ENCODE data around the gene DYNLRB2. TPM values are rescaled to one million over a fixed set of nuclear protein-coding genes. Genes with fewer than 3 reads are reported as not detected.

DYNLRB2 gene
- total and polyA plus RNA-seq, 9 of the 15 experiments (the other 6 are each of a cell fraction or from before 2014, with no cell fraction given), result not detected

DNA sequence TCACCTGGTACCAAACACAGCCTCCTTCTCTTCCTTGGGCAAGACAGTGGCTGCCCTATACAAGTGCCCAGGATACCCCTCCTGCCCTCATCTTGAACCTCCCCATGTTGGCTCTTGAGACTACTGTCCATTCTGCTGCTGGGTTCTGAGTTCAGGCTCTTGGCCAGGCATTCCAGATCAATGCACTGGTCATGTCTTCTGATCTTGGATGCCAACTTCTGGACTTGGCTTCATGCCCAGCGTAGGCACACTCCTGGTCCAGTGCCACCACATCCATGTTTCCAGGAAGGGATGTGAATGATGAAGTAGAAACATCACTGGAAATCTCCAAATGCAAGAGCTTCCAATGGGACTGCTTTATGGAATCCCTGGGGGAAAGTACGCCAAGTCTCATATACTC lies 51.5 kb downstream of the DYNLRB2 start:
- Histone ChIP-seq H3K9me1 (ENCODE audit: control insufficient read depth, insufficient read depth, low read length) (no peaks in the 10 kb centered on the region), H3K4me1 (replicated peaks in 1 of 2; ENCODE audit: control insufficient read depth in 2 of 2, insufficient read depth in 2 of 2, low read length in 2 of 2) (no peaks in the 10 kb centered on the region), H3K79me2 (ENCODE audit: control insufficient read depth, insufficient read depth, low read length) (no peaks in the 10 kb centered on the region), H2AFZ (ENCODE audit: low read depth, low read length) (no peak overlapping the region), H3K27ac (ENCODE audit: extremely low read depth, low read depth, low read length) (no peak overlapping the region), H4K20me1 (replicated peaks; ENCODE audit: control insufficient read depth, insufficient read depth, low read length) (no peaks in the 10 kb centered on the region), H3K27me3 (ENCODE audit: control insufficient read depth in 2 of 2, insufficient read depth in 2 of 2, low read length in 2 of 2) (no peaks in the 10 kb centered on the region), H3K36me3 (ENCODE audit: control insufficient read depth, insufficient read depth, low read length) (no peaks in the 10 kb centered on the region), H3K9ac (ENCODE audit: insufficient read depth in 1 of 2, low read depth in 2 of 2, low read length in 2 of 2) (no peak overlapping the region), H3K4me2 (ENCODE audit: insufficient read depth, low read length) (no peak overlapping the region), H3K4me3 (no peak overlapping the region), H3K9me3 (replicated peaks; ENCODE audit: control insufficient read depth, insufficient read depth, low read depth, low read length) (no peaks in the 10 kb centered on the region)
- FAIRE-seq (no peak), ATAC-seq (no peak), DNase-seq (ENCODE audit: extremely low read depth in 1 of 4, low spot score in 3 of 4) (no peak)
- BruUV-seq (replicated peaks), result no TSS peak
- intact Hi-C loops (cut with micrococcal nuclease) (no loop called here), in situ Hi-C loops (cut with MboI) (no loop called here)
- WGBS (ENCODE audit: insufficient coverage, low coverage, missing lambda C conversion rate), result 3% methylated on average over 2 of the region's 2 CpGs
- TF ChIP-seq, protein P1, sequence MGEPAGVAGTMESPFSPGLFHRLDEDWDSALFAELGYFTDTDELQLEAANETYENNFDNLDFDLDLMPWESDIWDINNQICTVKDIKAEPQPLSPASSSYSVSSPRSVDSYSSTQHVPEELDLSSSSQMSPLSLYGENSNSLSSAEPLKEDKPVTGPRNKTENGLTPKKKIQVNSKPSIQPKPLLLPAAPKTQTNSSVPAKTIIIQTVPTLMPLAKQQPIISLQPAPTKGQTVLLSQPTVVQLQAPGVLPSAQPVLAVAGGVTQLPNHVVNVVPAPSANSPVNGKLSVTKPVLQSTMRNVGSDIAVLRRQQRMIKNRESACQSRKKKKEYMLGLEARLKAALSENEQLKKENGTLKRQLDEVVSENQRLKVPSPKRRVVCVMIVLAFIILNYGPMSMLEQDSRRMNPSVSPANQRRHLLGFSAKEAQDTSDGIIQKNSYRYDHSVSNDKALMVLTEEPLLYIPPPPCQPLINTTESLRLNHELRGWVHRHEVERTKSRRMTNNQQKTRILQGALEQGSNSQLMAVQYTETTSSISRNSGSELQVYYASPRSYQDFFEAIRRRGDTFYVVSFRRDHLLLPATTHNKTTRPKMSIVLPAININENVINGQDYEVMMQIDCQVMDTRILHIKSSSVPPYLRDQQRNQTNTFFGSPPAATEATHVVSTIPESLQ (CRISPR knock-in tag; IDR thresholded peaks at IDR 0.05), result no peak
- TF ChIP-seq BCOR (IDR thresholded peaks at IDR 0.05) (no peak), TCF7 (IDR thresholded peaks at IDR 0.05; ENCODE audit: borderline replicate concordance) (no peak), ZBTB1 (CRISPR knock-in tag; IDR thresholded peaks at IDR 0.05; ENCODE audit: borderline replicate concordance, low read depth) (no peak), PRPF4 (IDR thresholded peaks at IDR 0.05; ENCODE audit: insufficient read depth, low read depth, low read length, poor library complexity, severe bottlenecking) (no peak), PRMT5 (CRISPR knock-in tag; IDR thresholded peaks at IDR 0.05) (no peak), C11orf30 (IDR thresholded peaks at IDR 0.05; ENCODE audit: low read depth) (no peak), KDM1A (IDR thresholded peaks at IDR 0.05) (no peak), RAD21 (CRISPR knock-in tag; conservative IDR thresholded peaks at IDR 0.05 in 1 of 2, IDR thresholded peaks at IDR 0.05 in 1 of 2) (no peak), ZNF197 (CRISPR knock-in tag; IDR thresholded peaks at IDR 0.05; ENCODE audit: low read depth) (no peak), MECOM (CRISPR knock-in tag; IDR thresholded peaks at IDR 0.05) (no peak), FOSL1 (tag; conservative IDR thresholded peaks at IDR 0.05) (no peak), MYNN (IDR thresholded peaks at IDR 0.05) (no peak), MYNN (CRISPR knock-in tag; IDR thresholded peaks at IDR 0.05) (no peak)
- POLR2A ChIA-PET, result no interaction called here
- CTCF ChIA-PET (ENCODE audit: low intra/inter-chr PET ratio), result no interaction called here
